22Rv1 (cell line): ENCODE measurements around the gene DENND4A.

Experiments used
- H3K27ac ChIP-seq: fragments of 450-650 bp; 2 replicates; pipeline ENCODE4 v1.5.1; 2017
- ZFX ChIP-seq: fragments of 450-650 bp; IDR thresholded peaks from 2 replicates; pipeline ENCODE4 v1.6.1; 2017; ENCODE audit warnings: antibody characterized with exemption, borderline replicate concordance
- TF ChIP-seq, protein P1 (sequence below): fragments of 450-650 bp; IDR thresholded peaks from 2 replicates; pipeline ENCODE4 v1.5.1; 2017; ENCODE audit warnings: mild to moderate bottlenecking

Gene DENND4A

DNA sequence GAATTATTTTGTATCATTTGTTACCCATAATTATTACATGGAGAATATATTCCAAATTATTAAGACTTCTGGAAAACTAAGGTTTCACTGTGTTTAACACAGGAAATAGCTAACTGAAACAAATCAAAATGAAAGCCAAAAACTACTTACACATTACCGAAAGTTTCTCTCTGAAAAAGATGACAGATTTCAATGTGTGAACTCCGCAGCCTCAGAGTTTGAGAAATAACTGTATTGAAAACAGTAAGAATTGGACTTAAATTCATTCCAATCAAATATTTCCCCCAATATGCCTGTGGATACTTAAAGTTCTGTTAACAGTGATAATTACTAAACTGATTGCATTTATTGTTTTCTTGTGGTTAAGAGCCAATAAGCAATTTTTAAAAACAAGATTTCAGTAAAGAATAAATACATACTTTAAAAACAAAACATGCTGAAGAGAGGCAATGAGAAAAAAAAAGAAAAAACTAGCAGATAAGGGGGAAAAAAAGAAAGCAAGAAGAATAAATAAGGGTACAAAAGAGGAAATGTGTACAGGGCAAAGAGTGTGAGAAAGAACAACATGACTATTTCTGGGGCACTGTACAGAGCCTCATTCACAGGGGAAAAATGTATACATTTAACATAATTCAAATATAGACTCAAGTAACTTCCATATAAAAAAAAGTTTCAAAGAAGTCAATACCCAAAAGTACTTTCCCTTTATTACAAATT is 30.7 kb downstream of the DENND4A start:
- H3K27ac ChIP-seq: no peak overlapping the region
- TF ChIP-seq, protein P1, sequence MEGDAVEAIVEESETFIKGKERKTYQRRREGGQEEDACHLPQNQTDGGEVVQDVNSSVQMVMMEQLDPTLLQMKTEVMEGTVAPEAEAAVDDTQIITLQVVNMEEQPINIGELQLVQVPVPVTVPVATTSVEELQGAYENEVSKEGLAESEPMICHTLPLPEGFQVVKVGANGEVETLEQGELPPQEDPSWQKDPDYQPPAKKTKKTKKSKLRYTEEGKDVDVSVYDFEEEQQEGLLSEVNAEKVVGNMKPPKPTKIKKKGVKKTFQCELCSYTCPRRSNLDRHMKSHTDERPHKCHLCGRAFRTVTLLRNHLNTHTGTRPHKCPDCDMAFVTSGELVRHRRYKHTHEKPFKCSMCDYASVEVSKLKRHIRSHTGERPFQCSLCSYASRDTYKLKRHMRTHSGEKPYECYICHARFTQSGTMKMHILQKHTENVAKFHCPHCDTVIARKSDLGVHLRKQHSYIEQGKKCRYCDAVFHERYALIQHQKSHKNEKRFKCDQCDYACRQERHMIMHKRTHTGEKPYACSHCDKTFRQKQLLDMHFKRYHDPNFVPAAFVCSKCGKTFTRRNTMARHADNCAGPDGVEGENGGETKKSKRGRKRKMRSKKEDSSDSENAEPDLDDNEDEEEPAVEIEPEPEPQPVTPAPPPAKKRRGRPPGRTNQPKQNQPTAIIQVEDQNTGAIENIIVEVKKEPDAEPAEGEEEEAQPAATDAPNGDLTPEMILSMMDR: no peak
- no peak for TF ChIP-seq ZFX

DNA sequence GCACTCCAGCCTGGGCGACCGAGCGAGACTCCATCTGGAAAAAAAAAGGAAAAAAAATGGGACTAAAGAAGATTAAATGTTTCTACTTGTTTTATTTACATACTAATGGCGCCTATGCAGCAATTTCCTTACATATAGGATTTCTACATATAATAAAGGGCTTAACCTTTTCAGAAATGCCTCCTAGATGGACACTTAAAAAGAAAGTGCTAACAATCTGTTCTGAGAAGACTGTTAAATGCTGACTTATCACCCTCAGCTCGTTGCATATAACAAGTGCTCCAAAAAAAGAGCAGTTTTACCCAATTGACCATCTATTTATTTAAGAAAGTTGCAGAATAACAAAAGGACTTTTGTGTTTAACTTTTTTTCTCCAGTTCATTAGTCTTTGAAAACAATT is 32.7 kb downstream of the DENND4A start:
- TF ChIP-seq, protein P1: no peak
- TF ChIP-seq ZFX: no peak
- no peak overlapping the region for H3K27ac ChIP-seq

DNA sequence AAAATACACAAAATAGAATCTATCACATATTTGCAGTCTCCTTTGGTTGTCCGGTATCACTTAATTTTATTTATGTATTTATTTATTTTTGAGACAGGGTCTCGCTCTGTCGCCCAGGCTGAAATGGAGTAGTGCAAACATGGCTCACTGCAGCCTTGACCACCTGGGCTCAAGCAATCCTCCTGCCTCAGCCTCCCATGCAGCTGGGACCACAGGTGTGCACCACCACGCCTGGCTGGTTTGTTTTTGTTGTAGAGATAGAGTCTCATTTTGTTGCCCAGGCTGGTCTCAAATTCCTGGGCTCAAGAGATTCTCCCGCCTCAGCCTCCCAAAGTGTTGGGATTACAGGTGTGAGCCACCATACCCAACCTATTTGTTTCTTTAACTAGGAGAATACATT is 33.9 kb downstream of the DENND4A start:
- no peak overlapping the region for H3K27ac ChIP-seq
- TF ChIP-seq, protein P1: no peak
- no peak for TF ChIP-seq ZFX

DNA sequence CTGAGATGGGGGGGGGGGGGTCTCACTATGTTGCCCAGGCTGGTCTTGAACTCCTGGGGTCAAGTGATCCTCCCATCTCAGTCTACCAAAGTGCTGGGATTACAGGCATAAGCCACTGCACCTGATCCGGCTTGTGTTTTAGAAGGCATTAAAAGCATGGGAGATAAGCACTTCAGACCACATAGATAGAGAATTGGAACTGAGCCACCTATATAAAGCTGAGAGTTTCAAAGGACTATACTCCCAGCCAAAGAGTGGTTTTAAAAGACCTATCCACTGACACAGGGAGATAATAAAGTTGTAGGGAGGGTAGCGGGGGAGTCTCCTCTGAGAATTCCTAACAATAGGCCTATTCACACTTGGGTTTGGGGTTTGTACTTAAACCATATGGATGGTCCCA is 34.8 kb downstream of the DENND4A start:
- no peak overlapping the region for H3K27ac ChIP-seq
- TF ChIP-seq, protein P1: no peak
- no peak for TF ChIP-seq ZFX

DNA sequence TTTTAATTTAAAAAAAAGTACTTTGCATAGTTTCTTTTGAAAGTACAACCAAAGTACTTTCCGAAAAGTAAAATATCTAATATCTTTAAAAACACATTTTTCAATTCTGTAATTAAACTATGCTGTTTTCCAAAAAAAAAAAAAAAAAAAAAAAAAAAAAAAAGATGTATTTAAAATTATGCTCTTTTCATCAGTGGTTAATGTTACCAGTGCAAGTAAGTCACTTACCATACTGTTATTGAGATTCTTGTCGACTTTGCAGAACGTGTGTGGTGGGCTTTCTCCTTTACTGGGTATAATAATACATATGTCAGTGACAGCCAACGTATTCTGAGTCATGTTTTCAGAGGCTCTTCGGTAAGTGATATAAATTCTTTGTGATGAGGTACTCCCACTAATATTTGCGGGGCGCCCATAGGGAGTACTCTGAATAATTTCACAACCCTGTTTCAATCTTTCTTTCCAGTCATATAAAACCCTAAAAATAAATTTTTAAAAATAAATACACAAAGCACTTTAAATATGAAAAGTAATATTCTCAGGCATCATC is 39.9 kb downstream of the DENND4A start:
- H3K27ac ChIP-seq: no peak overlapping the region
- TF ChIP-seq ZFX: no peak
- TF ChIP-seq, protein P1: no peak

DNA sequence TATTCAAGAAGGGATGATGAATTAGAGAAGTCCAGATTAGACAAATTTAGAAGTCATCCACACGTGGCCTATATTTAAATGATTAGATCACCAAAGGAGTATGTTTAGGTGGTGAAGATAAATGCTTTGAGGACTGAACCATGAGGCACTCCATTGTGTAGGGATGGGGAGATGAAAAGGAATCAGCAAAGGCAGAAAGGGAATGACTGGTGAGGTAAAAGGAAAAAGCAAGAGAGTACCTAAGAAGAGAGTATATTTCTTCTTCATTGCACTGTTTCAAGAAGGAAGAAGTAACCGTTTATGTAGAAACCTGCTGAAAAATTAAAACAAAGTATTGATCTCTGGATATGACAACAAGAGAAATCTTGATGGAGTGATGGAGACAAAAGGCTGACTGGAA is 40.7 kb downstream of the DENND4A start:
- no peak for TF ChIP-seq ZFX
- TF ChIP-seq, protein P1: no peak
- no peak overlapping the region for H3K27ac ChIP-seq

DNA sequence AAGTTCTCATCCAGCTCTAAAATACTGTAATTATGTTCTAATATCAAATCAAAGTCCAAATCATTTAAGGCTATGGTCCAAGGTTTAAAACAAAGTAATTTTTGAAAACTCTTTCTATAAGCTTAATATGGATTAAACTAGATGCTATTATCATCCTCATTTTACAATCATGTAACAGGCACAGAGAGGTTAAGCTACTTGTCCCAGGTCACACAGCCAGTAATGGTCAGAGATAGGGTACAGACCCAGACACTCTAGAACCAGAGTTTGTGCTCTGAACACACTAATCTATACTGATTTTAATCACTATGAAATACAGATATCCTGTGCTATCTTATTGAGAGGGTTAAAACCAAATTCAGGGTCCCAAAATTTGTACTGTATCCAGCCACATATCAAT is 44.8 kb downstream of the DENND4A start:
- TF ChIP-seq, protein P1: no peak
- TF ChIP-seq ZFX: no peak
- H3K27ac ChIP-seq: no peak overlapping the region
